ENCODE data around the gene MYO18A.

DNA sequence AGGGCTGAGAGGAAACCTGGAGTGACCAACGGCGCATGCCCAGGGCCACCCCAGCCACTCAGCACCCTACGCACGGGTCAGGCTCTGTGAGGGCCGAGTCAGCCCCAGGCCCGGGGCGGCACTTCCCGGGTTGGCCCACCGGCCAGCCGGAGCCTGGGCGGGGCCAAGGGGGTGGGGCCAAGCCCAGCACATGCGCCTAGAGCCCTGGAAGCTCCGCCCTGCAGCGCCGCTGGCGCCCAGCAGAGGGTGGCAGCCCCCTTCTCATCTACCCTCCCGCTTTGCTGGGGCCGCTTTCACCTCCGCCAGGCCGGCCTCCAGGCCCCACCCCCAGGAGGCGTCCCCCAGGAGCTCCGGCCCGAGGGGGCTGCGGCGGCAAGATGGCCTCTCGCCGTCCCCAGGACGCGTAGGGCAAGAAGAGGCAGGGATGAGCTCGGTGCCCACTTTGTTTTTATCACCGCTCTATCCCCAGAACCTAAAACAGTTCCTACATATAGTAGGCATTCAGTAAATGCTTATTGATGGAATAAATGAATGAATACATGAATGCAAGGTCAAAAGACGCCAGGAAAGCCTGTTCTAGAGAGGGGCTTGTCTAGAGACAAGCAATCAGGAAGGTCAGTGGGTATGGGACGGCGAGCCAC lies 31.3 kb downstream of the MYO18A start:
- TF ChIP-seq, protein P1, sequence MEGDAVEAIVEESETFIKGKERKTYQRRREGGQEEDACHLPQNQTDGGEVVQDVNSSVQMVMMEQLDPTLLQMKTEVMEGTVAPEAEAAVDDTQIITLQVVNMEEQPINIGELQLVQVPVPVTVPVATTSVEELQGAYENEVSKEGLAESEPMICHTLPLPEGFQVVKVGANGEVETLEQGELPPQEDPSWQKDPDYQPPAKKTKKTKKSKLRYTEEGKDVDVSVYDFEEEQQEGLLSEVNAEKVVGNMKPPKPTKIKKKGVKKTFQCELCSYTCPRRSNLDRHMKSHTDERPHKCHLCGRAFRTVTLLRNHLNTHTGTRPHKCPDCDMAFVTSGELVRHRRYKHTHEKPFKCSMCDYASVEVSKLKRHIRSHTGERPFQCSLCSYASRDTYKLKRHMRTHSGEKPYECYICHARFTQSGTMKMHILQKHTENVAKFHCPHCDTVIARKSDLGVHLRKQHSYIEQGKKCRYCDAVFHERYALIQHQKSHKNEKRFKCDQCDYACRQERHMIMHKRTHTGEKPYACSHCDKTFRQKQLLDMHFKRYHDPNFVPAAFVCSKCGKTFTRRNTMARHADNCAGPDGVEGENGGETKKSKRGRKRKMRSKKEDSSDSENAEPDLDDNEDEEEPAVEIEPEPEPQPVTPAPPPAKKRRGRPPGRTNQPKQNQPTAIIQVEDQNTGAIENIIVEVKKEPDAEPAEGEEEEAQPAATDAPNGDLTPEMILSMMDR (IDR thresholded peaks at IDR 0.05) = peak; percentile 94 to 99 (median 98)
- peak; percentile 34 to 40 for TF ChIP-seq POLR2A (IDR thresholded peaks at IDR 0.05)
